Mucosa of gallbladder (tissue), 1 donor: ENCODE measurements around the gene SLC4A4. TPM values are rescaled to one million over a fixed set of nuclear protein-coding genes. Genes with fewer than 3 reads are reported as not detected.

Source experiments
- DNase-seq: peaks from one replicate; pipeline ENCODE4 v3.0.0-alpha.2; 2020; ENCODE audit warnings: low spot score
- total RNA-seq: library from RNA; stranded (reverse); gene quantifications from one replicate; pipeline ENCODE4 v1.2.1, GENCODE V29; 2021
- donor health status: DM: no; HTN: no; CAD: no.

The SLC4A4 gene
- total RNA-seq, 1 donor from 2014 or later, result 225 TPM

DNA sequence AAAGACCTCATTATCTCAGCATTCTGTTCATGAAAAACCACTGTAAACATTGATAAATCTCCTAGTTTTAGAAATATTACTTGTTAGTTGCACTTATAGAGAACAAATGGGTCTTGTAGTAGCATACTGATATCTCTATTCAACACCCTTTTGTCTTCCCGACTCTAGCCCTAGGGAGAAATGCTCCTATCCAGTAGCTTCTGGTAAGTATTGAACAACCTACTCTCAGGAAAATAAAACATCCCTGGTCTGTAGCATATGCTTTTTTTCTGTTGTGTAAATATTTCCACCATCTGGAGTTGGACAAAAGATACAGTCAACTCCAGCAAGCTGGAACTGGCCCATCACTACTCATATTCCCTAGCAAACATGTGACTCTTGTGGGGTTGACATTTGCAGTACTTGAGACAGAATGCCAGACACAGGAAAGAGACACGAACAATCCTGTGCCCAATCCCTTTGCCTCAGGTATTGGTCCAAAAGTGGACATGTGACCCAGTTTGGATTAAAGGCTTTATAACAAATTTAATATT is 256.8 kb downstream of the SLC4A4 start:
- DNase-seq, result no peak

DNA sequence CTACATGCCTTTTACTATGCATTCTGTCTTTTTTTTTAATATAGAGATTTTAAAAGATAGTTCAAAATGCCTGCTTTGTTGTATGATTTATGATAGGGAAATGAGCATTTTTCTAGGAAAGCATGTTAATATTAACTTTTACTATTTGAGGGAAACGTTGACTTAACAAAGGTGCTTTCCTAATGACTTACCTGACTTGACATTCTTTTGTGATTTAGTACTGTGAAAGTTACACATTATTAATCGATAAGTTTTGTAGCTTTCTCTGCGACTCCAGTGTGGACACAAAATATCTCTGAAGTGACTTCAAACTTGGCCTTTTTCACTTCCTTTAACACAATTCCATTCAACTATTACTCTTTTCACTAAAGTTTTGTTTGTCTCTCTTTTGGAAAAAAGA is 260.8 kb downstream of the SLC4A4 start:
- no peak for DNase-seq

DNA sequence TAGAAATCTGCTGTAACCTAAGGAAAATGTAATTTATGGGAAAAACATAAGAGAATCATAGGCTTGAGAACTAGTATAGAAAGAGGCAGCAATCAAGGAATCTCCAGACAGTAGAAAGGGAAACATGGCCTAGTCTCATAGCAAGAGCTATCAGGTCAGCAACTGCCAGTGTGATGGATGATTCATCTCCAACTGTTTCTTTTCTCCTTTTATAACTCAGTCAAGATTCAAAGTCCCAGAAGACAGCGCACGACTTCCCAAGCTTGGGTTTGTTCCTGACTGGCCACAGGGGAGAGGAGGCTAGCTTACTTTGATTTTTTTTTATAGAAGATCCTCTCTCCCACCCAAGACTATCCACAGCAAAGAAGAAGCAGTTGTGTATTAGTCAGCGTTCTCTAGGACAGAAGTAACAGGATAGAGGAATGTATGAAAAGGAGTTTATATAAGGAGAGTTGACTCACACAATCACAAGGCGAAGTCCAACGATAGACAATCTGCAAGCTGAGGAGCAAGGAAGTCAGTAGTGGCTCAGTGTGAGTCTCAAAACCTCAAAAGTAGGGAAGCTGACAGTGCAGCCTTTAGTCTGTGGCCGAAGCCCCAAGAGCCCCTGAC is 263.6 kb downstream of the SLC4A4 start:
- no peak for DNase-seq

DNA sequence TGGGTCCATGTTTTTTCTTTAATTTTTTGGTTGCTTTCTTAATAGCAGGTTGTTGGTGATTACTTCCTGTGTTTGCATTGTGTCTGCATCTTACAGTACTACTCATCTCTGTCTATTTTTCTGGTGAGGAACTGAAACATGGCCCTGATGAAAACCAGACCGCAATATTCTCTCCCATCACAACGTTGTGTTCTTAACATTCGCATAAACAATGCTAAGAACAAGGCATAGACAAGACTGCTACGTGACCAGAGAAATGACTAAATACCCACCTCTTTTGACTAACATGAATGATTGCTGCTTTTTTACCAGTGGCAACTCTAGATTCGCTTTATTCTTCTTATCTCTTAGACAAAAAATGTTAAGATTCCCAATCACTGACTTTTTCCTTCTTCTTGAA is 266.0 kb downstream of the SLC4A4 start:
- DNase-seq, result no peak

DNA sequence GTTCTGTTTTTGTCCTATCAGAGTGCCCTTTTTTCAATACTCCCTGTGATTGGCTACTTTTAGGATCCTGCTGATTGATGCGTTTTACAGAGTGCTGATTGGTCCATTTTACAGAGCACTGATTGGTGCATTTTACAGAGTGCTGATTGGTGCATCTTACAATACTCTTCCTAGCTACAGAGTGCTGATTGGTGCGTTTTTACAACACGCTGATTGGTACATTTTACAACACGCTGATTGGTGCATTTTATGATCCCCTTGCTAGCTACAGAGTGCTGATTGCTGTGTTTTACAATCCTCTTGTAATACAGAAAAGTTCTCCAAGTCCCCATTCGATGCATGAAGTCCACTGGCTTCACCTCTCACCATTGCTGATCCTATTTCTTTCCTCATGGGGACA is 268.3 kb downstream of the SLC4A4 start:
- no peak for DNase-seq

DNA sequence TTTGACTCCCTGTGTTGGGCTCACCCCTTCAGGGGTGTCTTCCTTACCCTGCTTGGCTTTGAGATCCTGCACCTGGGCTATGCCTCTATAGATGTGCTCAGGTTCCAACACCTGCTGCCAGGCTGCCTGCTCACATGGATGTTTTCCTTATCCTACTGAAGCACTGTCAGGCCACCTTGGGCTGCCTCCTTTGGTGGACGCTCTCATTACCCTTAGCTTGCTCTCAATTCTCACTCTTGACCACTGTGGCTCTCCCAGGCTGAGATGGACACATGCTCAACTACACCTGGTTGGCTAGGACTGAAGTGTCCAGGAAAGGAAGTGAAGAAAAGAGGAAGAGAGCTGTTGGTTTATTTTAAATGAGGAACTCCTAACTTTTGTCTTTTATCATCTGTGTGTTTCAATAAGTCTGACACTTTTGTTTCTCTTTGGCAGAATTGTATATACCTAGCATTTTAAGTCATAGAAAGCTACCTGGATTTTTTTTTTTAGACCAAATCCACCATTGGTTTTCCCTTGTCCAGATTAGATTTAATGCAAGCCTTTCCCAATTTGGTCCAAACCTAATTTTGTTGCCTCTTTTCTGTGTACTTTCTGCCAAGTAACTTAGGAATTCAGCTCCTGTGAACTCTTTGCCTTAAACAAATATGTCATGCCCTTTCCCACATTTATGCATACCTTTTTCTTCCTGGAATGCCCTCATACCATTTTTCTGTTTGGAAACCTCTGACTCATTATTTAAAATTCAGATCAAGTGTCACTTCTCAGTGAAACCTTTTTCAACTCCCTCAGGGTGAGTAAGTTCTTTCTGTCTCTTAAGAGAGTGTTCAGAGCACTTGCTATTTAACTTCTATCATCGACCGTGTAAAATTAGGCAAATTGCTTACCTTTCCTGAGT is 269.2 kb downstream of the SLC4A4 start:
- DNase-seq, result no peak

GRCh38 chr4:71608678-71609071 is 269.9 kb downstream of the SLC4A4 start:
- DNase-seq, result no peak

DNA sequence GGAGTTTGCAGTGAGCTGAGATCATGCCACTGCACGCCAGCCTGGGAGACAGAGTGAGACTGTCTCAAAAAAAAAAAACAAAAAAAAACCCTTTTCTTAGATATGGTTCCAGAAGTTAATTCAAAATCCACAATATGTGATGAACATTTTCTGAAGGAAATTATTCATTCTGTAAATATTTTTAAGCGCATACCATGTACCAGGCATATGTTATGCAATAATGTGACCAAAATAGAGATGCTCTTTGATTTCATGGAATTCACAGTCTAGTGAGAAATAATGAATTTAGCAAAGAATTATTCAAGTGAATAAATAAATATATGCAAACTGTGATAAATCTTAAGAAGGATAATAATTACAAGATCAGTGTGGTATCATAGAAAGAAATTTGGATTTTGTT is 270.3 kb downstream of the SLC4A4 start:
- no peak for DNase-seq

DNA sequence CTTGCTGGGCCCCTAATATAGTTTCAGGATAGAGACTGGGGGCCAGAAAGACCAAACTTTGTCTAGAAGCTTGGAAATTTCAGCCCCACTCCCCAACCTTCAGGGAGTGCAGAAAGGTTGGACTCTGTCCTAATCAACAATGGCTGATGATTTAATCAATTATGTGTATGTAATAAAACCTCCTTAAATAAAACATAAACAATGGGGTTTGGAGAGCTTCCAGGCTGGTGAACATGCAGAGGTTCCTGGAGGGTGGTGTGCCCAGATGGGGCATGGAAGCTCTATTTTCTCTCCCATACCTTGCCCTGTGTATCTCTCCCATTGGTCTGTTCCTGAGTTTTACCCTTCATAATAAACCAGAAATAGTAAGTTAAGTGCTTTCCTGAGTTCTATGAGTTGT is 270.8 kb downstream of the SLC4A4 start:
- DNase-seq, result no peak

DNA sequence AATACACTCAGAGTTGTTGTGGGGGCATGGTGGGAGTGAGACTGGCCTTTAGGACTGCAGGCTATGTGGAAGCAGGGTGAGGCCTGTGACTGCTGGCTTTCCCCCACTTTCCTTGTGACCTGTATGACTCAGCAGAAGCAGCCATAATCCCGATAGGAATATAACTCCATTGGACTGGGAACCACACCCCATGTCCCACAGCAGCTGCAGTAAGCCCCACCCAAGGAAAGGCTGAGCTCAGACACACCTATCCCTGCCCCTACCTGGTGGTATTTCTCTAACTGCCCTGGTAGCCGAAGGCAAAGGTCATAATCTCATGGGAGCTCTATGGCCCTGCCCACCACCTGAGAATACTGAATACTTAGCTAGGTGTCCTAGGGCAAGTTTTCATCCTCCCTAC is 275.8 kb downstream of the SLC4A4 start:
- DNase-seq, result no peak

- no peak for DNase-seq
Measured at GRCh38 chr4:71616168-71616811, 277.5 kb downstream of the SLC4A4 start.
